Measurements from ENCODE around the gene PYCR2. TPM values are rescaled to one million over a fixed set of nuclear protein-coding genes. Genes with fewer than 3 reads are reported as not detected.

Gene PYCR2
- total and polyA plus RNA-seq, 8 donors, result 52.7 to 68.7 (median 57.1) TPM

DNA sequence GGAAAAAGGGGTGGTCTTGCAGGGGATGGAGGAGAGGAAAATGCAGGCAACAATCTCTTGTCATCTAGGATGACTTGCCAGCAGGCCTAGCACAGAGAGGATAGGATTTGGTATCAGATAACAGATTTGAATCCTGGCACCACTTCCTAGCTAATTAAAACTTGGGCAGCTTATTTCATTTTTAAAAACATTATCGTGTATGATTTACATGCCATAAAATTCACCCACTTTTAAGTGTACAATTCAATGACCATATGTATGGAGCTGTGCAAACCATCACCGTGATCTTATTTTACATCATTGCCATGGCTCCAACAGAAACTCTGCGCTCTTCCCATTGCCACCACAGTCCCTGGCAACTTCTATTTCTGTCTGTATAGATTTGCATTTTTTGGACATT, 6.9 kb downstream of the PYCR2 start:
- peaks cover 0 to 60% of the 10 kb centered on the region in 2 donors for H3K36me3 ChIP-seq
- DNase-seq (no peak), ATAC-seq (no peak)
- H3K27me3 ChIP-seq, result no peaks in the 10 kb centered on the region
- H3K27ac ChIP-seq, result no peak overlapping the region
- TF ChIP-seq, protein P1, sequence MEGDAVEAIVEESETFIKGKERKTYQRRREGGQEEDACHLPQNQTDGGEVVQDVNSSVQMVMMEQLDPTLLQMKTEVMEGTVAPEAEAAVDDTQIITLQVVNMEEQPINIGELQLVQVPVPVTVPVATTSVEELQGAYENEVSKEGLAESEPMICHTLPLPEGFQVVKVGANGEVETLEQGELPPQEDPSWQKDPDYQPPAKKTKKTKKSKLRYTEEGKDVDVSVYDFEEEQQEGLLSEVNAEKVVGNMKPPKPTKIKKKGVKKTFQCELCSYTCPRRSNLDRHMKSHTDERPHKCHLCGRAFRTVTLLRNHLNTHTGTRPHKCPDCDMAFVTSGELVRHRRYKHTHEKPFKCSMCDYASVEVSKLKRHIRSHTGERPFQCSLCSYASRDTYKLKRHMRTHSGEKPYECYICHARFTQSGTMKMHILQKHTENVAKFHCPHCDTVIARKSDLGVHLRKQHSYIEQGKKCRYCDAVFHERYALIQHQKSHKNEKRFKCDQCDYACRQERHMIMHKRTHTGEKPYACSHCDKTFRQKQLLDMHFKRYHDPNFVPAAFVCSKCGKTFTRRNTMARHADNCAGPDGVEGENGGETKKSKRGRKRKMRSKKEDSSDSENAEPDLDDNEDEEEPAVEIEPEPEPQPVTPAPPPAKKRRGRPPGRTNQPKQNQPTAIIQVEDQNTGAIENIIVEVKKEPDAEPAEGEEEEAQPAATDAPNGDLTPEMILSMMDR (IDR thresholded peaks at IDR 0.05), result no peak
- H3K4me3 ChIP-seq, result no peak overlapping the region
- intact Hi-C loops (cut with DNase I), result no loop called here
- no peaks in the 10 kb centered on the region for H3K9me3 ChIP-seq
- peaks cover 0 to 19% of the 10 kb centered on the region in 2 donors for H3K4me1 ChIP-seq

DNA sequence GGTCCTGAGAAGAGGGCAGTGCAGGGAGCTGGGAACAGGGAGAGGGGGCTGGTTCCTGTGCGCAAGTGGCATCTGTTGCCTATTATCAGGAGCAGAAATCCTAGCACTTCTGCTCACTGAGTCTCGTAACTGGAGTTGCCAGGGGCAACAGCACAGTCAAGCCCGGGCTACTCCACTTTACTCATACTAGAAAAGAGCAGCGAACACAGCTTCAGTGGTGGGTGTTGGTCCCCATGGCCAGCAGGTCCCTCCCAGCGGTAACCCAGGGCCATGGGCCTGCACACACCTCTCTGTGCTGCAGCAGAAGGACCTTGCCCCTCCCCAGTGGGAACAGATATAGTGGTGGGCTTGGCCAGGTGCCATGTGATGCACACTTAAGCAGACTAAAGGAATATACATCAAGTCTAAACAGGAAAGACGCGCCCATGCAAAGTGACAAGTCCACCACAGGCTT, 8.5 kb downstream of the PYCR2 start:
- Histone ChIP-seq H3K36me3 (peaks cover 0 to 45% of the 10 kb centered on the region in 2 donors), H3K27ac (no peak overlapping the region), H3K4me1 (peaks cover 3 to 23% of the 10 kb centered on the region in 2 donors), H3K27me3 (no peaks in the 10 kb centered on the region), H3K9me3 (no peaks in the 10 kb centered on the region), H3K4me3 (no peak overlapping the region)
- DNase-seq (no peak), ATAC-seq (no peak)
- intact Hi-C loops (cut with DNase I), result no loop called here
- TF ChIP-seq, protein P1 (IDR thresholded peaks at IDR 0.05), result no peak

DNA sequence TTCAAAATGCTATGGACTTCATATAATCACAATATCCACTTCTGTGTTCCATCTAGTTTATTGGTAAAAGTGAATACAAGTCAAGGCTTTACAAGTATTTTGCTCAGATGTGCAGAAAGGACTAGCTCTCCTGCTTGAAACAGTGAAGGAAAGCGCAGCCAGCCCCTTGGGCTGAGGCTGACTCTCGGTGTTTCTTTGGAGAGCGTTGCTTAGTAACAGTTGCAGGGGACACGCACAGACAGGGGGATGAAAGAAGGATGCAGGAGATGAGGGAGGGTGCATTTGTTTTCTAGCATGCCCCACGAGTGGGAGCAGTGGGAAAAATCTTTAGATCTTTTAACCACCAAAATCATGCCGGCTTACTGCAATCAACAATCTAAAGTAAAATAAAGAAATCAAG, 9.1 kb downstream of the PYCR2 start:
- DNase-seq, result no peak
- H3K4me3 ChIP-seq, result no peak overlapping the region
- no peak overlapping the region for H3K27ac ChIP-seq
- no peaks in the 10 kb centered on the region for H3K9me3 ChIP-seq
- TF ChIP-seq, protein P1 (IDR thresholded peaks at IDR 0.05), result no peak
- H3K27me3 ChIP-seq, result no peaks in the 10 kb centered on the region
- intact Hi-C loops (cut with DNase I), result no loop called here
- no peak for ATAC-seq
- H3K36me3 ChIP-seq, result peaks cover 0 to 41% of the 10 kb centered on the region in 2 donors
- H3K4me1 ChIP-seq, result peaks cover 3 to 18% of the 10 kb centered on the region in 2 donors

DNA sequence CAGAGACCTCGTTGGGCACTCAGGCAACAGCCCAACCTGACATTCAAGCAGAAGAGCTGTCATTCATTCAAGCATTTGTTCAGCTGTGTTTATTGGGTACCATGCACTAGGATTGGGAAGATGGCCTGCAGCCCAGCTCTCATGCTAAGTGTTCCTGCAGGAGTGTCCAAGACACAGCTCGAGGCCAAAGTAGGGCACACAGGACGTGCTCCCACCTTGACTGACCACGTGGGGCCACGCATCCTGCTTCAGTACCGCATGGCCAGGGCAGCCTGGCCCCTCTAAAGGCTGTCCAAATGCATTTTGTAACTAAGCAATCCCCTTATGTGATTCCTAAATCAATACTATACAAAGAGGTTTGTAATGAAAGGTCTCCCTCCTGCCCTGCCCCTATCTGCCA, 9.7 kb downstream of the PYCR2 start:
- no peak for ATAC-seq
- H3K9me3 ChIP-seq, result no peaks in the 10 kb centered on the region
- H3K36me3 ChIP-seq, result peaks cover 0 to 36% of the 10 kb centered on the region in 2 donors
- H3K4me1 ChIP-seq, result peaks cover 3 to 13% of the 10 kb centered on the region in 2 donors
- H3K27me3 ChIP-seq, result no peaks in the 10 kb centered on the region
- H3K27ac ChIP-seq, result no peak overlapping the region
- intact Hi-C loops (cut with DNase I), result no loop called here
- DNase-seq, result no peak
- TF ChIP-seq, protein P1 (IDR thresholded peaks at IDR 0.05), result no peak
- no peak overlapping the region for H3K4me3 ChIP-seq

DNA sequence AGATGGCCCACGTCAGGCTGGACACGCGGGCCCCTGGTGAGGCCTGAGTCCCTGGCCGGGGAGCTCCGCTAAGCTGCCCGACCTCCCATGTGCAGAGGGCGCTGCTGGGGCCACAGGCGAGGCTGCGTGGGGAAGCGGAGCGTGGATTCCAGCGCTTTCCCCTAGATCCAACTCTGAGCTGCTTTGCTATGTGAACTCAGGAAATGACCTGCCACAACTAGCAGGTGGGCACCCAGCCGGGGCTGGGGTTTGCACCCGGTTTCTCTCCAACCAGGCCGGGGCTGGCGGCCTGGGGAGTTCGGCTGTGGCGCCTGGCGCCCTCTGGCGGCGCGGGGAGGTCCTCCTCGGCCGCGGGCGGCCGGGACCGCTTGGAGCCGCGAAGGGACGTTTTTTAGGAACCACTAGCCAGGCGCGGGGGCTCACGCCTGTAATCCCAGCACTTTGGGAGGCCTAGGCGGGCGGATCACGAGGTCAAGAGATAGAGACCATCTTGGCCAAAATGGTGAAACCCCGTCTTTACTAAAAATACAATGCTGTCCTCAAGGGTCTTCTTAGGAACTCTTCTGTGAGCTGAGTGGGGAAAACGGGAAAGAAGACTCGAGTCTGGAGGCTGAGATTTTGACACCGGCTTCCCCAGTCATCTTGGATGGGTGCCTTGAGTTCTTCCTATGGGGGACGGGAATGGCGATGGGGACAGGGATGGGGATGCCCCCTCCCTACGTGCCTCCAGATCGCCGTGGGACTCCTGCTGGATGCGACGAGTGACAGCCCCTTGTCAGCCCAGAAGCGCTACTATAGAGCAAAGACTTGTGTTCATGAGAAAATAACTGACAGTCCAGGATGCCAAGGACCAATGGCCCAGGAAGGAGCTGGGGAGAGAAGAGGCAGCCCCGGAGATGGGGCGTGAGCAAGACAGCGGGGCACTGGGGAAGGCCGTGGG, 12.6 kb downstream of the PYCR2 start:
- peak; percentile 96 for ATAC-seq
- Histone ChIP-seq H3K27me3 (no peaks in the 10 kb centered on the region), H3K27ac (no peak overlapping the region), H3K4me1 (peaks cover 3 to 11% of the 10 kb centered on the region in 2 donors), H3K36me3 (peaks cover 0 to 7% of the 10 kb centered on the region in 2 donors), H3K9me3 (no peaks in the 10 kb centered on the region), H3K4me3 (no peak overlapping the region)
- intact Hi-C loops (cut with DNase I), result no loop called here
- TF ChIP-seq, protein P1 (IDR thresholded peaks at IDR 0.05), result peak; percentile 89 to 97
- DNase-seq, result peak; percentile 55 to 97 (median 72)

All from left lung (tissue), 10 donors.